Fibroblast of lung (primary cell): ENCODE results near the gene CMIP.

ENCODE experiments used
- EZH2 ChIP-seq: IDR thresholded peaks from 2 replicates; pipeline ENCODE4 v1.5.1; 2012; ENCODE audit warnings: low read length, control low read depth, mild to moderate bottlenecking; ENCODE audit errors: missing control alignments
- TF ChIP-seq, protein P1 (sequence below), 2 donors: IDR thresholded peaks in 1 of 2; conservative IDR thresholded peaks in 1 of 2; 1 replicate in 1 of 2; 2 replicates in 1 of 2; pipeline ENCODE4 v1.5.1; 2011 to 2012; ENCODE audit warnings: low read length in 2 of 2, control low read depth in 1 of 2, inconsistent platforms in 1 of 2, low read depth in 1 of 2, mild to moderate bottlenecking in 1 of 2

GRCh38 chr16:81571592-81572385 is 127.2 kb downstream of the CMIP start:
- TF ChIP-seq, protein P1, sequence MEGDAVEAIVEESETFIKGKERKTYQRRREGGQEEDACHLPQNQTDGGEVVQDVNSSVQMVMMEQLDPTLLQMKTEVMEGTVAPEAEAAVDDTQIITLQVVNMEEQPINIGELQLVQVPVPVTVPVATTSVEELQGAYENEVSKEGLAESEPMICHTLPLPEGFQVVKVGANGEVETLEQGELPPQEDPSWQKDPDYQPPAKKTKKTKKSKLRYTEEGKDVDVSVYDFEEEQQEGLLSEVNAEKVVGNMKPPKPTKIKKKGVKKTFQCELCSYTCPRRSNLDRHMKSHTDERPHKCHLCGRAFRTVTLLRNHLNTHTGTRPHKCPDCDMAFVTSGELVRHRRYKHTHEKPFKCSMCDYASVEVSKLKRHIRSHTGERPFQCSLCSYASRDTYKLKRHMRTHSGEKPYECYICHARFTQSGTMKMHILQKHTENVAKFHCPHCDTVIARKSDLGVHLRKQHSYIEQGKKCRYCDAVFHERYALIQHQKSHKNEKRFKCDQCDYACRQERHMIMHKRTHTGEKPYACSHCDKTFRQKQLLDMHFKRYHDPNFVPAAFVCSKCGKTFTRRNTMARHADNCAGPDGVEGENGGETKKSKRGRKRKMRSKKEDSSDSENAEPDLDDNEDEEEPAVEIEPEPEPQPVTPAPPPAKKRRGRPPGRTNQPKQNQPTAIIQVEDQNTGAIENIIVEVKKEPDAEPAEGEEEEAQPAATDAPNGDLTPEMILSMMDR (conservative IDR thresholded peaks at IDR 0.05 in 1 of 2, IDR thresholded peaks at IDR 0.05 in 1 of 2; ENCODE audit: low read depth in 1 of 2, low read length in 2 of 2), result no peak
- TF ChIP-seq EZH2, result no peak
